T47D (cell line): ENCODE results near the gene TJAP1.

ENCODE experiments used
- DNase-seq, 2 experiments: peaks; one replicate each; pipeline versions ENCODE4 v3.0.0 to v3.0.0-alpha.2; 2011 to 2012; ENCODE audit warnings: low read depth in 1 of 2, low spot score in 1 of 2
- JUND ChIP-seq: IDR thresholded peaks from 2 replicates; pipeline ENCODE4 v1.6.1; 2012; ENCODE audit warnings: low read depth
- in situ Hi-C: cut with HindIII; loops from 2 replicates; pipeline ENCODE4 v1.10.0; 2016; ENCODE audit warnings: low sequenced_read_pairs, low pct_unique_long_range_greater_than_20kb

Gene TJAP1

GRCh38 chr6:43544461-43544860 lies 67.1 kb downstream of the TJAP1 start:
- DNase-seq = no peak
- TF ChIP-seq JUND = no peak

DNA sequence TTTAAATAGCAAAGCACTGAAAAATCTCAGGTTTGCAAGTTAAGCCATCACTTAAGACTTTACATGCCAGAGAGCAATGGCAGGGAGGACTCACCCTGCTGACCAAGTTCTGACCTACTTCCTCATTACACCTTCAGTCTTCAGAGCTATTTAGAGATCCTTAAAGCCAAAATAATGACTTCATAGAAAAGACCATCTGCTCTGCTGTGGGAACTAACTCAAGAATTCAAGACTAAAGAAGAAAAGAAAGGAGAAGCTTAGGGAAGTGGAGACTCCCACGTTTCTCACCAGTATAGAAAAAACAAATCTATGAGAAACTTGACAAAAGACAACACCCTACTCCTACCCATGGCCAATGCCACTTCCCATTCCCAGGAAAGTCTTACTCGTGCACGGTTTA lies 69.9 kb downstream of the TJAP1 start:
- in situ Hi-C loops = no loop called here
- no peak for TF ChIP-seq JUND
- DNase-seq = no peak

More at GRCh38 chr6:43544461-43544860, 67.1 kb downstream of the TJAP1 start:
- in situ Hi-C loops = no loop called here
